ENCODE measurements around the gene PIGC.

The PIGC gene

DNA sequence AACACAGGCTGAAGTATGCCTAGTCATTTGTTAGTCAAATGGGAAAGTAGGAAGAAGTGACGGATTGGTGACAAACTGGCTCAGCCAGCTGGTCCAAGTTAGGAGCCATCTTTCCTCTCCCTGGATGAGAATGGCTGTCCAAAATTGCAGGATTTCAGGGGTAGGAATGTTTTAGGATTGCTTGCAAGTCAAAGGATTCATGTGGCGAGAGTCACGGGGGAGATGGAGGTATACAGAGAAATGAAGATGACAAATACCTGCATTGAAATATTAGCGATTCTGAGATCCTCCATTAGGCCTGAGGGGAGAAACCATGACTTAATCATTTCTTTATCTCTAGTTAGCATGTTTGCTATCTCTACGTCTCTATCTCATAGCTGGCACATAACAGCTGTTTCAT is 41.8 kb upstream of the PIGC start:
- H3K4me3 ChIP-seq (ENCODE audit: low read length) = no peak overlapping the region
- TF ChIP-seq, protein P1, sequence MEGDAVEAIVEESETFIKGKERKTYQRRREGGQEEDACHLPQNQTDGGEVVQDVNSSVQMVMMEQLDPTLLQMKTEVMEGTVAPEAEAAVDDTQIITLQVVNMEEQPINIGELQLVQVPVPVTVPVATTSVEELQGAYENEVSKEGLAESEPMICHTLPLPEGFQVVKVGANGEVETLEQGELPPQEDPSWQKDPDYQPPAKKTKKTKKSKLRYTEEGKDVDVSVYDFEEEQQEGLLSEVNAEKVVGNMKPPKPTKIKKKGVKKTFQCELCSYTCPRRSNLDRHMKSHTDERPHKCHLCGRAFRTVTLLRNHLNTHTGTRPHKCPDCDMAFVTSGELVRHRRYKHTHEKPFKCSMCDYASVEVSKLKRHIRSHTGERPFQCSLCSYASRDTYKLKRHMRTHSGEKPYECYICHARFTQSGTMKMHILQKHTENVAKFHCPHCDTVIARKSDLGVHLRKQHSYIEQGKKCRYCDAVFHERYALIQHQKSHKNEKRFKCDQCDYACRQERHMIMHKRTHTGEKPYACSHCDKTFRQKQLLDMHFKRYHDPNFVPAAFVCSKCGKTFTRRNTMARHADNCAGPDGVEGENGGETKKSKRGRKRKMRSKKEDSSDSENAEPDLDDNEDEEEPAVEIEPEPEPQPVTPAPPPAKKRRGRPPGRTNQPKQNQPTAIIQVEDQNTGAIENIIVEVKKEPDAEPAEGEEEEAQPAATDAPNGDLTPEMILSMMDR (IDR thresholded peaks at IDR 0.05; ENCODE audit: insufficient read depth, low read depth, low read length, missing control alignments) = no peak
- DNase-seq (ENCODE audit: low read depth) = no peak

DNA sequence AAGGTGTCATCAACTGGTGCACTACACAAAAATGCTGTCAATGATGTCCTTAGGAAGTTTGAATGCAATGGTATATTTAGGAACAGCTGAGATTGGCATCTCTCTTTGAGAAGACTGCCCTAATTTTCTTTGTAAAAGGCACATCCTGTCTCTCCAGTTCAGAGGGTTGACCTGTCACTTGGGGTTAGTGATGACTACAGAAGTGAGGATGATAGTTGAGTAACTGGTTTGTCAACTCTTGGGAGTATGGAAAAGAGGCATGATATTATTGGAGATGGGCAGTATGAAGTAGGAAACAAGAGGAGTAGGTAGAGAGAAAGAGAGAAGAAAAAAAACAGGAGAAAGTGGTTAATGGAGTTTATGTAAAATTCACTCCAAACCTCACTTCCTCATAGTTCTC is 40.4 kb upstream of the PIGC start:
- peak; percentile 77 for DNase-seq (ENCODE audit: low read depth)
- TF ChIP-seq, protein P1 (IDR thresholded peaks at IDR 0.05; ENCODE audit: insufficient read depth, low read depth, low read length, missing control alignments) = no peak
- no peak overlapping the region for H3K4me3 ChIP-seq (ENCODE audit: low read length)

DNA sequence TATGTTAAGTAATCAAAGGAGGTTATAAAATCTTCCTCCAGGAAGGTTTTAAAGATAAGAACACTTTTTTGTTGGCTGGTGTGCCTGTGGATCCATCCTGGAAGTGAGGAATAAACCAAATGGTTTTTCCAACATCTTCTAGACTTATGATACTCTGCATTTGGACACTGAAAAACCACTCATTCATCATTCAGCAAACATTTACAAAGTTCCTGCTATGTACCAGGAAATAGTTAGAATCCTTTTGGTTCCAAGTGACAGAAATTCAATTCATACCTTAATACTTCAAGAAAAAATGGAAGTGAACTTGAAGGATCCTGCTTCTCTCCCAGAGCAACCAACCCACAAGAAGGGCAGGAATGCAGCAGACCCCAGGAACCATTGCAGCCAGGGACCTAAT is 39.6 kb upstream of the PIGC start:
- DNase-seq (ENCODE audit: low read depth) = no peak
- no peak overlapping the region for H3K4me3 ChIP-seq (ENCODE audit: low read length)
- TF ChIP-seq, protein P1 (IDR thresholded peaks at IDR 0.05; ENCODE audit: insufficient read depth, low read depth, low read length, missing control alignments) = no peak

DNA sequence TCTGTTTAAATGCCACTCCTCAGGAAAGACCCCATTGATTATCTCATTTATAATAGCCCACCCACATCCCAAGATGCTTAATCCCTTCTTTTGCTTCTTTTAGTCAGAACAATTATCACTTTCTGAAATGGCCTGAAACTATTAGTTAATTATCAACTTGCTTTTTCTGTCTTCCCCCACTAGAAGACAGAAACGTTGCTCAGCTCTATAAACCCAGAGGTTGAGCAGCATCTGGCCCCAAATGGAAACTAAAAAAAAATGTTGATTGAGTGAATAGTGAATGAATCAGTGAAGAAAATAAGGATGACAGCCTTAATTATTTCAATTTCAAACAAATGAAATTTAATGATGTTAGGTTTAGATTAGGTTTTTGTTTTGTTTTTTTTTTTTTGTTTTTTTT is 38.2 kb upstream of the PIGC start:
- TF ChIP-seq, protein P1 (IDR thresholded peaks at IDR 0.05; ENCODE audit: insufficient read depth, low read depth, low read length, missing control alignments) = no peak
- DNase-seq (ENCODE audit: low read depth) = no peak
- no peak overlapping the region for H3K4me3 ChIP-seq (ENCODE audit: low read length)

DNA sequence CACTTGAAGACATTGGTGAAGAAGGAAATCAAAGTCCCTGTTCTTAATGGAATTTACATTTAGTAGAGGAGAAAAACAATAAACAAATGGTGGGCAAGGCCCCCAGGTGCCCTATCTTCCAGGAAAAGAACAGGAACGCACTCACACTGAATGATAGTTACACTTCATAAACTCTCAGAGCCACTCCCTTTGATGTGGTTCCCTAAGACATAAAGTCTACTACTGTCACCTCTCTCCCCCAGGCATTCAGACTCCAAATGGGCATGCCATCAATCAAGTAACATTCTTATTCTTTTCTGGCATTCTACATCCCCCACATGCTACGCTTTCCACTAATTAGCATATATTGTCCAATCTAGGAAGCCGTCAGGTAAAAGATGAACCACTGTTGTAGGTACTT is 36.6 kb upstream of the PIGC start:
- TF ChIP-seq, protein P1 (IDR thresholded peaks at IDR 0.05; ENCODE audit: insufficient read depth, low read depth, low read length, missing control alignments) = no peak
- H3K4me3 ChIP-seq (ENCODE audit: low read length) = no peak overlapping the region
- no peak for DNase-seq (ENCODE audit: low read depth)

DNA sequence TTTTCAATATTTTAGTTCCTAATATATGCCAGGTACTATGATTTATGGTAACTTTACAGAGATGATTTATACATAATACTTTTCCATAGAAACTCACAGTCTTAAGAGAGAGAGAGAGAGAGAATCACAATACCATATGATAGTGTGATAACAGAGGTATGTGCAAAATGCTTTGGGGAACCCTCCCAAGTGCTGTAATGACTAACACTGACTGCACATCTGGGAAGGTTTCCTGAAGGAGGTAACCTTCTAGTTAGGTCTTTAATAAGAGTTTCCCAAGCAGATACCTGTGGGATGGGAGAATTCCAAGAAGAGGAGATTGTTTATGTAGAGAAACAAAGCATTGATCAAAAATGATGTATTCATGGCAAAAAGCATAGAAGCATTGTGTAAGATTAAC is 34.6 kb upstream of the PIGC start:
- TF ChIP-seq, protein P1 (IDR thresholded peaks at IDR 0.05; ENCODE audit: insufficient read depth, low read depth, low read length, missing control alignments) = no peak
- peak; percentile 67 for DNase-seq (ENCODE audit: low read depth)
- H3K4me3 ChIP-seq (ENCODE audit: low read length) = no peak overlapping the region

DNA sequence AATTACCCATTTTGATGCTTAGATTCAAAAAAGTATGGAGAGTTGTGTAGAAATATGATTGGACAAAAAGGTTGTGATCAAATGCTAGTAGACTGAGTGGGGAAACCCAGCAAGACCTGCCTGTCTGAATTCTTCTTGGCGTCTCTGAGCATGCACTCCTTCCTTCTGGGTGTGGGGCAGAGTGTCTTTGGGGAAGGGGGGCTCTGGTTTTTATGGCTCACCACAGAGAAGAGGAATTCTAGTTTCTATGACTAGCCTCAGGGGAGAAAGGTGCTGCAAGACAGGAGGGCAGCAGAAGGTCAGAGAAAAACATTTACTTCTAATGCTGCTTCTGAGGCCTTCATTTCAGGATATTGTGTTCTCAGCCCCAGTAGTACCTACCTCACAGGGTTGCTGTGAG is 33.9 kb upstream of the PIGC start:
- DNase-seq (ENCODE audit: low read depth) = no peak
- no peak overlapping the region for H3K4me3 ChIP-seq (ENCODE audit: low read length)
- TF ChIP-seq, protein P1 (IDR thresholded peaks at IDR 0.05; ENCODE audit: insufficient read depth, low read depth, low read length, missing control alignments) = no peak
